DOHH2 (cell line): ENCODE data around the gene TNK2.
"Not testable (repeated sequence)": the region's sequence is repeated elsewhere in the genome, so short reads cannot be mapped to it uniquely, and the experiment has no call there.

ENCODE experiments used
- CTCF ChIP-seq: fragments of 200-600 bp; sonication (generic); IDR thresholded peaks from one replicate; pipeline ENCODE4 v1.5.1; 2014; ENCODE audit warnings: antibody characterized with exemption, mild to moderate bottlenecking, low read depth, low read length; ENCODE audit not compliant: poor library complexity, severe bottlenecking
- EZH2phosphoT487 ChIP-seq: fragments of 200-600 bp; sonication (generic); IDR thresholded peaks from 2 replicates; pipeline ENCODE4 v1.6.1; 2017; ENCODE audit warnings: borderline replicate concordance, mild to moderate bottlenecking, antibody characterized with exemption, low read length, moderate library complexity, mixed read lengths

GRCh38 chr3:195816276-195816913 is 92.0 kb downstream of the TNK2 start:
- TF ChIP-seq CTCF, EZH2phosphoT487: not testable (repeated sequence)
